Caki2 (cell line): ENCODE results near the gene TENT4B. TPM values are rescaled to one million over a fixed set of nuclear protein-coding genes. Genes with fewer than 3 reads are reported as not detected.
"Not testable (repeated sequence)": the region's sequence is repeated elsewhere in the genome, so short reads cannot be mapped to it uniquely, and the experiment has no call there.

ENCODE experiments used
- DNase-seq: peaks from one replicate; pipeline ENCODE4 v3.0.0-alpha.2; 2015; ENCODE audit warnings: low read depth
- in situ Hi-C: cut with HindIII; loops from 2 replicates; pipeline ENCODE4 v1.10.0; 2016; ENCODE audit warnings: low sequenced_read_pairs, low pct_unique_long_range_greater_than_20kb, mixed read lengths
- total RNA-seq: library from RNA; depleted of rRNA; stranded (reverse); fragments of >200 nt; shearing (Covaris generic); gene quantifications from 2 replicates; pipeline ENCODE4 v1.2.3, GENCODE V29; 2014; ENCODE audit warnings: low replicate concordance

Gene TENT4B
- total RNA-seq, 1 experiment from 2014 or later: 4.2 TPM

GRCh38 chr16:50213939-50214519, 60.9 kb downstream of the TENT4B start:
- peak; percentile 33 for DNase-seq
- in situ Hi-C loops: no loop called here

GRCh38 chr16:50215680-50216079, 62.6 kb downstream of the TENT4B start:
- in situ Hi-C loops: no loop called here
- no peak for DNase-seq

- in situ Hi-C loops: no loop called here
- no peak for DNase-seq
Measured at GRCh38 chr16:50216231-50216630, 63.1 kb downstream of the TENT4B start.

GRCh38 chr16:50219402-50219975, 66.4 kb downstream of the TENT4B start:
- no peak for DNase-seq
- in situ Hi-C loops: no loop called here

GRCh38 chr16:50224286-50224685, 71.2 kb downstream of the TENT4B start:
- DNase-seq: no peak

GRCh38 chr16:50227120-50227519, 74.0 kb downstream of the TENT4B start:
- DNase-seq: no peak
- in situ Hi-C loops: no loop called here

More at GRCh38 chr16:50224286-50224685, 71.2 kb downstream of the TENT4B start:
- in situ Hi-C loops: no loop called here

- in situ Hi-C loops: no loop called here
- no peak for DNase-seq
Measured at GRCh38 chr16:50227665-50228064, 74.6 kb downstream of the TENT4B start.

GRCh38 chr16:50228364-50228868, 75.3 kb downstream of the TENT4B start:
- in situ Hi-C loops: no loop called here

GRCh38 chr16:50229149-50229726, 76.1 kb downstream of the TENT4B start:
- in situ Hi-C loops: no loop called here

More at GRCh38 chr16:50228364-50228868, 75.3 kb downstream of the TENT4B start:
- DNase-seq: no peak

GRCh38 chr16:50234771-50235556, 81.9 kb downstream of the TENT4B start:
- in situ Hi-C loops: no loop called here

More at GRCh38 chr16:50229149-50229726, 76.1 kb downstream of the TENT4B start:
- DNase-seq: no peak

GRCh38 chr16:50235581-50235980, 82.5 kb downstream of the TENT4B start:
- no peak for DNase-seq
- in situ Hi-C loops: no loop called here

More at GRCh38 chr16:50234771-50235556, 81.9 kb downstream of the TENT4B start:
- no peak for DNase-seq

GRCh38 chr16:50238314-50238713, 85.2 kb downstream of the TENT4B start:
- no peak for DNase-seq
- in situ Hi-C loops: no loop called here

- DNase-seq: no peak
- in situ Hi-C loops: no loop called here
Measured at GRCh38 chr16:50238868-50239301, 85.8 kb downstream of the TENT4B start.

GRCh38 chr16:50243024-50243423, 89.9 kb downstream of the TENT4B start:
- in situ Hi-C loops: not testable (repeated sequence)

GRCh38 chr16:50244140-50244503, 91.0 kb downstream of the TENT4B start:
- no peak for DNase-seq
- in situ Hi-C loops: no loop called here

More at GRCh38 chr16:50243024-50243423, 89.9 kb downstream of the TENT4B start:
- not testable (repeated sequence) for DNase-seq

- DNase-seq: no peak
- in situ Hi-C loops: no loop called here
Measured at GRCh38 chr16:50244504-50245416, 91.7 kb downstream of the TENT4B start.

GRCh38 chr16:50245417-50246298, 92.6 kb downstream of the TENT4B start:
- in situ Hi-C loops: no loop called here
- DNase-seq: peak; percentile 64
